Measurements from ENCODE around the gene CEP295NL. TPM values are rescaled to one million over a fixed set of nuclear protein-coding genes. Genes with fewer than 3 reads are reported as not detected.
"Not testable (repeated sequence)": the region's sequence is repeated elsewhere in the genome, so short reads cannot be mapped to it uniquely, and the experiment has no call there.

CEP295NL gene
- total and polyA plus RNA-seq, 9 donors = 0.25 to 8.0 (median 4.4) TPM

DNA sequence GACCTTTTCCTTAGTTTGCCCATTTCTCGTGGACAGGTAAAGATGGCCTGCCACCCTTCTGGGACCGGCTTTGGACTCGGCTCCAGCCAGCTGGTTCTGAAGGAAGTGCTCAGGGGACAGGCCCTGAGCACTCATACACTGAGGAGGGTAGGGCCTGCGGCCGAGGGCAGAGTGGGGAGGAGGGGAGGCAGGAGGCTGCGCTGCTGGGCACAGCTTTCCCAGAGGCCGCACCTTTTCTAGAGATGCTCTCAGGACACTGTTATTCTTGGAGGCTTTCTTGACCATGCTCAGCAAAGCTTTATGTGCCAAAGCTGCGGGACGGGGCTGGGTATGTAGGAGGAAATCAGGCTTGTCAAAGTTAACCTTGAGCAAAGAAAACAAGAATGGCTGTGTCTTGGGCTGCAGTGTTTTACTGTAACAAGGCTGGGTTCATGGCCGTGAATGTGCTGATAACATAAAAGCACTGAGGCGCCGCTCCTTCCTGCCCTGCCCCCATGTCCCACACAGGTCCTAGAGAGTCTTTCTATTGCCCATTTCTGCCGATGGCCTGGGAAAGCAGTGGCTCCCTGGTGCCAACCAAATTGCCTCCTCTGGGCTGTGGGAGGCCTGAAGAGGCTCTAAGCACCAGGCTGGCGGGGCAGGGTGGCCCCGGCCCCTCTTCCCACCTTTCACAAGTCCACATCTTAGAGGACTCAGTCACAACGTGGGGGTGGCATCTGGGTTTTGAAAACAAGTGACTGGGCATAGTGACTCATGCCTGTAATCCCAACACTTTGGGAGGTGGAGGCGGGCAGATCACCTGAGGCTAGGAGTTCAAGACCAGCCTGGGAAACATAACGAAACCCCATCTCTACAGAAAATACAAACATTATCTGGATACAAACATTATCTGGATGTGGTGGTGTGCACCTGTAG lies 44.5 kb upstream of the CEP295NL start:
- H3K27me3 ChIP-seq = no peaks in the 10 kb centered on the region
- no peaks in the 10 kb centered on the region for H3K36me3 ChIP-seq
- no peaks in the 10 kb centered on the region for H3K9me3 ChIP-seq
- DNase-seq = peak; percentile 71 to 83 (median 76)
- H3K4me1 ChIP-seq (ENCODE audit: insufficient read depth) = peaks cover 19% of the 10 kb centered on the region
- TF ChIP-seq CTCF (IDR thresholded peaks at IDR 0.05) = no peak
- no peak for TF ChIP-seq EP300 (IDR thresholded peaks at IDR 0.05)
- no peak for TF ChIP-seq POLR2A (IDR thresholded peaks at IDR 0.05)
- intact Hi-C loops (cut with DNase I) = no loop called here
- H3K4me3 ChIP-seq = no peak overlapping the region
- 21 to 30% (median 28%) methylated on average over 18 of the region's 18 CpGs for WGBS, 3 donors
- H3K27ac ChIP-seq = peak overlapping the region; percentile 39 to 86

- TF ChIP-seq EP300 (IDR thresholded peaks at IDR 0.05) (no peak), POLR2A (IDR thresholded peaks at IDR 0.05) (no peak), CTCF (IDR thresholded peaks at IDR 0.05) (no peak)
- intact Hi-C loops (cut with DNase I) = no loop called here
- H3K4me1 ChIP-seq (ENCODE audit: insufficient read depth) = peaks cover 18% of the 10 kb centered on the region
- no peak overlapping the region for H3K4me3 ChIP-seq
- H3K36me3 ChIP-seq = no peaks in the 10 kb centered on the region
- DNase-seq = no peak
- 83 to 91% (median 83%) methylated on average over 8 of the region's 8 CpGs for WGBS, 3 donors
- no peaks in the 10 kb centered on the region for H3K27me3 ChIP-seq
- no peaks in the 10 kb centered on the region for H3K9me3 ChIP-seq
- H3K27ac ChIP-seq = peak overlapping the region in 1 of 2 donors; percentile 86
Observed at GRCh38 chr17:78946631-78947030, 43.6 kb upstream of the CEP295NL start.

DNA sequence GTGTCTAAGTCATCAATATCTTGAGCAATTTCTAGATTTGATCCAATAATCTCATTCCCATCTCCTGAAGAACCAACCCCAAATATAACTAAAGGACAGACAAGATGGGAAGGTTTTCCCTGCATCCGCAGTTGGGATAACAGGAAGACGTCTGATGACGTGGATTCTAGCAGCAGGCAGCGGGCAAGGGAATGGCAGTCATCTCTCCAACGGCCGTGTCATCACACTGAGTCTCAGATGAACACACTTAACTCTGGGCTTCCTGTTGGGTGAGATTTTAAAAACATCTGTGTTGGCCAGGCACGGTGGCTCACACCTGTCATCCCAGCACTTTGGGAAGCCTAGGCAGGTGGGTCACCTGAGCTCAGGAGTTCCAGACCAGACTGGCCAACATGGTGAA lies 43.1 kb upstream of the CEP295NL start:
- Histone ChIP-seq H3K4me1 (ENCODE audit: insufficient read depth) (peaks cover 17% of the 10 kb centered on the region), H3K27ac (peak overlapping the region in 1 of 2 donors; percentile 86)

DNA sequence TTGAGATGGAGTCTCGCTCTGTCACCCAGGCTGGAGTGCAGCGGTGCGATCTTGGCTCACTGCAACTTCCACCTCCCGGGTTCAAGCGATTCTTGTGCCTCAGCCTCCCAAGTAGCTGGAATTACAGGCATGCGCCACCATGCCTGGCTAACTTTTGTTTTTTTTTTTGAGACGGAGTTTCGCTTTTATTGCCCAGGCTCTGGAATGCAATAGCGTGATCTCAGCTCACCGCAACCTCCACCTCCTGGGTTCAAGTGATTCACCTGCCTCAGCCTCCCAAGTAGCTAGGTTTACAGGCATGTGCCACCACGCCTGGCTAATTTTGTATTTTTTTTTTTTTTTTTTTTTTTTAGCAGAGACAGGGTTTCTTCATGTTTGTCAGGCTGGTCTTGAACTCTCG lies 42.5 kb upstream of the CEP295NL start:
- H3K4me1 ChIP-seq (ENCODE audit: insufficient read depth) = peaks cover 20% of the 10 kb centered on the region
- H3K4me3 ChIP-seq; H3K27me3 ChIP-seq; H3K36me3 ChIP-seq; DNase-seq; intact Hi-C loops (cut with DNase I); H3K27ac ChIP-seq; H3K9me3 ChIP-seq: not testable (repeated sequence)
- 69 to 88% (median 74%) methylated on average over 12 of the region's 12 CpGs for WGBS, 3 donors

More for the DNA sequence above, 43.1 kb upstream of the CEP295NL start:
- H3K27me3 ChIP-seq = no peaks in the 10 kb centered on the region
- intact Hi-C loops (cut with DNase I) = no loop called here
- no peak for TF ChIP-seq CTCF (IDR thresholded peaks at IDR 0.05)
- TF ChIP-seq EP300 (IDR thresholded peaks at IDR 0.05) = no peak
- TF ChIP-seq POLR2A (IDR thresholded peaks at IDR 0.05) = no peak
- no peaks in the 10 kb centered on the region for H3K36me3 ChIP-seq
- DNase-seq = no peak
- H3K9me3 ChIP-seq = no peaks in the 10 kb centered on the region
- H3K4me3 ChIP-seq = no peak overlapping the region
- 86 to 95% (median 88%) methylated on average over 7 of the region's 7 CpGs for WGBS, 3 donors

DNA sequence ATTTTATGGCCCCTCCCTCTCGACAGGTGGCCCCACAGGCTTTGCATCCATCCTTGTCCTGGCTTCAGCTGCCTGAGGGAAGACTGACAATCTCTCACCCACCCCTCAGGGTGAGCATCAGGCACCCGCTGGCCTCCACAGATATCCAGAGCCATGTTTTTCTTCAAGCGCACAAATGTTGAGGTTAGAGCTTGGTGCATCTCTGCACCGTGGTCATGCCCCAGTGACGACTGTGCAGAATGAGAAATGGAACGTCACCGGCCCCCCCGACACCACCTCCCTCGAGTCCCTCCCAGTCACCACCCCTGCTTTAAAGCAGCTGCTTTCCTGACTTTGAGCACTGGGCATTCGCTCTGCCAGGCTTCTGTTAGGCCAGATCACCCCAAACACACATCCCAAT lies 42.0 kb upstream of the CEP295NL start:
- intact Hi-C loops (cut with DNase I) = no loop called here
- H3K4me1 ChIP-seq (ENCODE audit: insufficient read depth) = peaks cover 22% of the 10 kb centered on the region
- TF ChIP-seq EP300 (IDR thresholded peaks at IDR 0.05) (no peak), CTCF (IDR thresholded peaks at IDR 0.05) (no peak), POLR2A (IDR thresholded peaks at IDR 0.05) (no peak)

More for the DNA sequence above, 42.0 kb upstream of the CEP295NL start:
- H3K36me3 ChIP-seq = no peaks in the 10 kb centered on the region
- no peaks in the 10 kb centered on the region for H3K27me3 ChIP-seq
- 55 to 77% (median 59%) methylated on average over 10 of the region's 10 CpGs for WGBS, 3 donors
- no peak overlapping the region for H3K27ac ChIP-seq
- no peak for DNase-seq
- H3K4me3 ChIP-seq = no peak overlapping the region
- H3K9me3 ChIP-seq = no peaks in the 10 kb centered on the region
